HG03066 (cell line): ENCODE measurements around the gene ASPHD2.

Experiments used
- ATAC-seq: cut with Tn5 transposase; IDR thresholded peaks from one replicate; pipeline ENCODE4 v1.9.1; 2021; ENCODE audit warnings: low read depth; ENCODE audit not compliant: unreplicated experiment

ASPHD2 gene

DNA sequence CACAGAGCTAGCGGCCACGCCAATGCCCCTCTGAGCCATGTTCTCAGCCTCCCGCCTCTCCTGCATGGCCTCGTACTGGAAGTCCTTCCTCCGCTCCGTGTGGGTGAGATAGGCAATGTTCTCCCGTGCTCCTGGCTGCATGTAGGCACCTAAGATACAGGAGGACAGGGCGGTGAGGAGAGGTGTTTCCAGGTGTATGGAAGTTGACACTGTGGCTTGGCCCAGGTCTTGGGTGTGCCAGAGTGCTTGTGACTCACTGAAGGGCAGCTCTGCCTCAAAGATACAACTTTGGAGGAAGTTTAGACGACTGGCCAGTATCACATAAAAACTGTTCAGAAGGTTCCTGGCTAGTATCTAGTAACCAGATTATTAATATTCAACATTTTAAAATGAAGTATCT, 63.2 kb downstream of the ASPHD2 start:
- no peak for ATAC-seq

DNA sequence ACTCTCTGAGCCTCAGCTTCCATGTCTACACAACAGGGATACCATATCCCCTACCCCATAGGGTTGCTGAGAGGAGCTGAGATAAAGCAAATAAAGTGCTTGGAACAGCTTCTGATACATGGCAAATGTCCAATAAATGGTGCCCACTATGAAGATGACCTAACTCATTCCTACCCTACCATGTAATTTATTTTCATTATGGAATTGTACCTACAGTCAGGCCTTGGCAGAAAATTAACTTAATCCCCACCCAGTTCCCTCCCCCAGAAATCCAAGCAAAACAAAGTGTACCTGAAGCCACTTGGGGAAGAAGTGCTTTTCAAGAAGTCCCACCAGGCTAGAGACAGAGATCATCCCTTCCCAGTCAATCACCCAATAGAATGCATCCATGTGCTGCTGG, 65.4 kb downstream of the ASPHD2 start:
- no peak for ATAC-seq
